Measurements from ENCODE around the gene PCED1B.
"Not testable (repeated sequence)": the region's sequence is repeated elsewhere in the genome, so short reads cannot be mapped to it uniquely, and the experiment has no call there.

The PCED1B gene

DNA sequence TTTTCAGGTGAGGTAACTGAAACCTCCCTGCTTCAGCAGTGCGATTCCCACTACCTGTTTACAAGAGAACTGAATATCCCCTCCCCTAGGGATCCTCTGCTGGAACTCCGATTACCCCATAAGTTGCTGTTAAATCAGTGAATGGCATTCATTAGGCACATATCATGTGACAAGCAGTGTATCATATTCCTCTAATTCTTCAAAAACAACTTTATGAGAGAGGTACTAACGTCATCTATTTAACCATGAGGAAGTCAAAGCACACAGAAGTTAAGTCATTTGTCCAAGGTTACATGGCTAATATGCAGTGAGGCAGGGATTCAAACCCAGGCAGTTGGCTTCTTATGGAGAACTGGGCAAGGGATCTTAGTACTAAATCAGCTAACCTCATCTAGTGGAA is 43.9 kb upstream of the PCED1B start:
- H3K4me3 ChIP-seq (ENCODE audit: low read length) = no peak overlapping the region
- DNase-seq (ENCODE audit: low read depth) = no peak
- TF ChIP-seq, protein P1, sequence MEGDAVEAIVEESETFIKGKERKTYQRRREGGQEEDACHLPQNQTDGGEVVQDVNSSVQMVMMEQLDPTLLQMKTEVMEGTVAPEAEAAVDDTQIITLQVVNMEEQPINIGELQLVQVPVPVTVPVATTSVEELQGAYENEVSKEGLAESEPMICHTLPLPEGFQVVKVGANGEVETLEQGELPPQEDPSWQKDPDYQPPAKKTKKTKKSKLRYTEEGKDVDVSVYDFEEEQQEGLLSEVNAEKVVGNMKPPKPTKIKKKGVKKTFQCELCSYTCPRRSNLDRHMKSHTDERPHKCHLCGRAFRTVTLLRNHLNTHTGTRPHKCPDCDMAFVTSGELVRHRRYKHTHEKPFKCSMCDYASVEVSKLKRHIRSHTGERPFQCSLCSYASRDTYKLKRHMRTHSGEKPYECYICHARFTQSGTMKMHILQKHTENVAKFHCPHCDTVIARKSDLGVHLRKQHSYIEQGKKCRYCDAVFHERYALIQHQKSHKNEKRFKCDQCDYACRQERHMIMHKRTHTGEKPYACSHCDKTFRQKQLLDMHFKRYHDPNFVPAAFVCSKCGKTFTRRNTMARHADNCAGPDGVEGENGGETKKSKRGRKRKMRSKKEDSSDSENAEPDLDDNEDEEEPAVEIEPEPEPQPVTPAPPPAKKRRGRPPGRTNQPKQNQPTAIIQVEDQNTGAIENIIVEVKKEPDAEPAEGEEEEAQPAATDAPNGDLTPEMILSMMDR (conservative IDR thresholded peaks at IDR 0.05; ENCODE audit: low read length) = no peak

GRCh38 chr12:47038270-47038748 is 41.1 kb upstream of the PCED1B start:
- no peak for DNase-seq (ENCODE audit: low read depth)
- H3K4me3 ChIP-seq (ENCODE audit: low read length) = no peak overlapping the region
- TF ChIP-seq, protein P1 (conservative IDR thresholded peaks at IDR 0.05; ENCODE audit: low read length) = no peak

DNA sequence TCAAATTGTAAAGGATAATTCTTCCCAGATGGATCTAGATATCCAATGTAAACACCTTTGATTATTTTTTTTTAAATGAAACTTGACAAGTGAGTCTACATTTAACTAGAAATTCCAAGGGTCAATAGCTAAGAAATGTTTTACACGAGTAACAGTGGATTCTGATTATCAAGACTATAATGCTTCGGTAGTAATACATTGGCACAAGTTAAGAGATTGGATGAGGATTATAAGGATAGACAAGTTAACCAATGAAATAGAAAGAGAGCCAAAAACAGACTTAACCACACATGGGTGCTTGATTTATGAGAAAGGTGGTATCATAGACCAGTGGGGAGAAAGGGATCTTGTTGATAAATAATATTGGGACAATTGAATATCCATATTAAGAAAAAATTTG is 40.3 kb upstream of the PCED1B start:
- no peak overlapping the region for H3K4me3 ChIP-seq (ENCODE audit: low read length)
- TF ChIP-seq, protein P1 (conservative IDR thresholded peaks at IDR 0.05; ENCODE audit: low read length) = no peak
- no peak for DNase-seq (ENCODE audit: low read depth)

DNA sequence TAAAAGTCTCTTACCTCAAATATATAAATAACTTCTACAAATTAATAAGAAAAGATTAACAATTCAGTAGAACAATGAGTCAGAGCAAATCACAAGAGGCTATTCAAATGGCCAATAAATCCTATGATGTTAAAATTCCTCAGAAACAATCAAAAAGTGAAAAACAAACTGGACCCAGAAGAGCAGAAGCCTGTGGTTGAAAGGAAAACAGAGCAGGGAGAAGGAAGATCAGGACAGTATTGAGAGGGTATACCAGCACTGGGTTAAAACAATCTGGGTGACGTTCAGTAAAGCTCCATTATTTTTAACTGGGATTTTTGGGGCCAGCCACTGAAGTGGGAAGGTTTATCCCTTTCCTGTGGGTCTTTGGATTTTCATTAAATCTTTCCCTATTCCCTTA is 39.7 kb upstream of the PCED1B start:
- TF ChIP-seq, protein P1 (conservative IDR thresholded peaks at IDR 0.05; ENCODE audit: low read length) = no peak
- DNase-seq (ENCODE audit: low read depth) = no peak
- H3K4me3 ChIP-seq (ENCODE audit: low read length) = no peak overlapping the region

- no peak overlapping the region for H3K4me3 ChIP-seq (ENCODE audit: low read length)
- DNase-seq (ENCODE audit: low read depth) = no peak
- TF ChIP-seq, protein P1 (conservative IDR thresholded peaks at IDR 0.05; ENCODE audit: low read length) = no peak
Observed at GRCh38 chr12:47041327-47041726, 38.1 kb upstream of the PCED1B start.

GRCh38 chr12:47048541-47048940 is 30.9 kb upstream of the PCED1B start:
- no peak overlapping the region for H3K4me3 ChIP-seq (ENCODE audit: low read length)
- no peak for DNase-seq (ENCODE audit: low read depth)
- TF ChIP-seq, protein P1 (conservative IDR thresholded peaks at IDR 0.05; ENCODE audit: low read length) = no peak

- H3K4me3 ChIP-seq (ENCODE audit: low read length); DNase-seq (ENCODE audit: low read depth): not testable (repeated sequence)
Observed at GRCh38 chr12:47051291-47051690, 28.1 kb upstream of the PCED1B start.

DNA sequence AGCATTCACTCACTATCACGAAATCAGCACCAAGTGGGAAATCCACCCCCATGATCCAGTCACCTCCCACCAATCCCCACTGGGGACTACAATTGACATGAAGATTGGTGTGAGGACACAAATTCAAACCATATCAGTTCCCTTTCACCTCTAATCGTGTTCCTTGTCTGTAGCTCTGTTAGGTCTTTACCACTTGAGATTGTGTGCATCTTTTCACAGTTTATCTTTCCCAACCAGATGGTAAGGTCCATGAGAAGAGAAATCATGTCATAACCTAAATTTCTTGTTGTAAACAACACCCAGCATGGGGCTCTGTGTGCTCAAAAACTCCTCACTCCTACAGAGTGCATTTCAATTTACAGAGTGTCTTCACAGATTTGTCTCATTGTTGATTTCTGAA is 27.1 kb upstream of the PCED1B start:
- TF ChIP-seq, protein P1 (conservative IDR thresholded peaks at IDR 0.05; ENCODE audit: low read length) = no peak
- no peak overlapping the region for H3K4me3 ChIP-seq (ENCODE audit: low read length)
- DNase-seq (ENCODE audit: low read depth) = no peak
